Gastroesophageal sphincter (tissue), 4 donors: ENCODE measurements around the gene ADAM12. TPM values are rescaled to one million over a fixed set of nuclear protein-coding genes. Genes with fewer than 3 reads are reported as not detected.

Source experiments
- ATAC-seq: fragments of 150-250 bp; one replicate; pipeline ENCODE4 v1.9.1; 2016; ENCODE audit warnings: mild to moderate bottlenecking, moderate library complexity
- H3K27ac ChIP-seq, 4 donors: fragments of 200-600 bp; sonication (generic) in 3 of 4; 1 replicate in 3 of 4; 2 replicates in 1 of 4; pipeline ENCODE4 v1.5.1; 2016 to 2019
- H3K27me3 ChIP-seq: fragments of 200-600 bp; sonication (generic); one replicate; pipeline ENCODE4 v1.5.1; 2019
- H3K36me3 ChIP-seq, 2 donors: fragments of 200-600 bp; sonication (generic); one replicate each; pipeline ENCODE4 v1.5.1; 2019; ENCODE audit warnings: control low read depth in 1 of 2
- H3K4me1 ChIP-seq, 3 donors: fragments of 200-600 bp; sonication (generic); 1 replicate in 2 of 3; 2 replicates in 1 of 3; pipeline ENCODE4 v1.5.1; 2016 to 2019; ENCODE audit warnings: control low read depth in 2 of 3
- H3K4me3 ChIP-seq, 2 donors: fragments of 200-600 bp; sonication (generic); one replicate each; pipeline ENCODE4 v1.5.1; 2019; ENCODE audit warnings: mild to moderate bottlenecking in 1 of 2, moderate library complexity in 1 of 2
- H3K9me3 ChIP-seq, 3 donors: fragments of 200-600 bp; sonication (generic); one replicate each; pipeline ENCODE4 v1.5.1; 2017 to 2019; ENCODE audit warnings: control low read depth in 2 of 3
- CTCF ChIP-seq, 4 experiments: fragments of 200-600 bp in 2 of 4; fragments of 450-650 bp in 2 of 4; sonication (generic) in 1 of 4; IDR thresholded peaks; one replicate each; pipeline ENCODE4 v1.5.1; 2017 to 2019; ENCODE audit warnings: antibody characterized with exemption in 4 of 4, mild to moderate bottlenecking in 2 of 4, moderate library complexity in 2 of 4
- EP300 ChIP-seq: sonication (generic); formaldehyde crosslinking; IDR thresholded peaks from one replicate; pipeline ENCODE4 v1.6.1; 2017; ENCODE audit warnings: antibody characterized with exemption, mild to moderate bottlenecking
- POLR2A ChIP-seq, 2 donors: fragments of 450-650 bp; IDR thresholded peaks; one replicate each; pipeline ENCODE4 v1.6.1; 2017; ENCODE audit warnings: antibody characterized with exemption in 2 of 2, mild to moderate bottlenecking in 2 of 2, moderate library complexity in 1 of 2
- POLR2AphosphoS5 ChIP-seq: sonication (generic); formaldehyde crosslinking; IDR thresholded peaks from one replicate; pipeline ENCODE4 v1.6.1; 2017; ENCODE audit warnings: antibody characterized with exemption
- WGBS, 2 donors: methylation state at CpG; one replicate each; pipeline ENCODE4 v1.1.5; 2018; ENCODE audit warnings: low coverage in 1 of 2; 5-methylcytosine and 5-hydroxymethylcytosine counted together
- total RNA-seq, 4 donors: library from RNA; depleted of rRNA; stranded (reverse); fragments of >200 nt; gene quantifications; one replicate each; pipeline ENCODE4 v1.1.0, GENCODE V29; 2016

Gene ADAM12
- total RNA-seq, 4 donors from 2014 or later, result 0.27 to 1.2 (median 0.89) TPM

GRCh38 chr10:126117196-126117595, 271.1 kb downstream of the ADAM12 start:
- H3K4me3 ChIP-seq, result no peak overlapping the region
- no peak for ATAC-seq
- H3K27ac ChIP-seq, result no peak overlapping the region
- WGBS, 2 donors, result 67 to 80% methylated on average over 1 to 2 of the region's 3 CpGs
- H3K27me3 ChIP-seq, result peaks cover 20% of the 10 kb centered on the region
- H3K9me3 ChIP-seq, result peaks cover 0 to 7% (median 0%) of the 10 kb centered on the region in 3 donors
- H3K36me3 ChIP-seq, result no peaks in the 10 kb centered on the region
- TF ChIP-seq POLR2A (IDR thresholded peaks at IDR 0.05), result no peak
- no peak for TF ChIP-seq EP300
- no peak for TF ChIP-seq POLR2AphosphoS5
- TF ChIP-seq CTCF (IDR thresholded peaks at IDR 0.05), result no peak
- no peaks in the 10 kb centered on the region for H3K4me1 ChIP-seq

GRCh38 chr10:126115886-126116285, 272.4 kb downstream of the ADAM12 start:
- ATAC-seq, result no peak
- Histone ChIP-seq H3K27me3 (peaks cover 22% of the 10 kb centered on the region), H3K27ac (no peak overlapping the region), H3K4me3 (no peak overlapping the region), H3K36me3 (no peaks in the 10 kb centered on the region), H3K9me3 (peaks cover 0 to 7% (median 0%) of the 10 kb centered on the region in 3 donors), H3K4me1 (no peaks in the 10 kb centered on the region)
- WGBS, 2 donors, result 66 to 90% methylated on average over 5 to 6 of the region's 6 CpGs
- no peak for TF ChIP-seq POLR2AphosphoS5
- TF ChIP-seq CTCF (IDR thresholded peaks at IDR 0.05), result no peak
- TF ChIP-seq EP300, result no peak
- TF ChIP-seq POLR2A (IDR thresholded peaks at IDR 0.05), result no peak

- WGBS, 2 donors, result 60 to 78% methylated on average over 8 of the region's 8 CpGs
These were observed 273.3 kb downstream of the ADAM12 start for GRCh38 chr10:126114884-126115555.

GRCh38 chr10:126111516-126111915, 276.8 kb downstream of the ADAM12 start:
- Histone ChIP-seq H3K27ac (no peak overlapping the region), H3K36me3 (no peaks in the 10 kb centered on the region), H3K4me3 (no peak overlapping the region), H3K9me3 (no peaks in the 10 kb centered on the region), H3K27me3 (peaks cover 22% of the 10 kb centered on the region), H3K4me1 (no peaks in the 10 kb centered on the region)
- 53 to 57% methylated on average over 6 of the region's 6 CpGs for WGBS, 2 donors
- no peak for ATAC-seq
- TF ChIP-seq POLR2A (IDR thresholded peaks at IDR 0.05) (no peak), CTCF (IDR thresholded peaks at IDR 0.05) (no peak), EP300 (no peak), POLR2AphosphoS5 (no peak)

More at GRCh38 chr10:126114884-126115555, 273.3 kb downstream of the ADAM12 start:
- no peak for ATAC-seq
- TF ChIP-seq EP300 (no peak), POLR2A (IDR thresholded peaks at IDR 0.05) (no peak), CTCF (IDR thresholded peaks at IDR 0.05) (no peak), POLR2AphosphoS5 (no peak)
- Histone ChIP-seq H3K27me3 (peaks cover 22% of the 10 kb centered on the region), H3K9me3 (peaks cover 0 to 7% (median 0%) of the 10 kb centered on the region in 3 donors), H3K4me1 (no peaks in the 10 kb centered on the region), H3K27ac (no peak overlapping the region), H3K4me3 (no peak overlapping the region), H3K36me3 (no peaks in the 10 kb centered on the region)
